ENCODE measurements around the gene CACTIN.

Gene CACTIN

DNA sequence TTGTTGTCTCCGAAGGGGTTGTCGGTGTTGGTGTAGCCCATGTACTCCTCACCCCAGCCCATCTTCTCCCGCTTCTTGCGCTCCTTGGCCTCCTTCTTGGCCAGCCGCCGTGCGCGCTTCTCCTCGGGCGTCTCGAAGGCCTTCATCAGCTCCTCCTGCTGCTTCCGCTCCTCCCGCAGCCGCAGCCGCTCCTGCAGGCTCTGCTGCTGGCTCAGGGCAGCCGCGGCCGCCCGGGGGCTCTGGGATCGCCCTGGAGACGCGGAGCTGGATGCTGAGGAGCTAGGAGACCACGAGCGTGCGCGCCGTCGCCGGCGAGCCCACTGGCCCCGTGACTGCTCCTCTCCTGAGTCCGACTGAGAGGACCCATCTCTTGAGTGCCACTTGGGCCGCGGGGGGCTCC lies 2.9 kb downstream of the CACTIN start:
- no peak for DNase-seq

DNA sequence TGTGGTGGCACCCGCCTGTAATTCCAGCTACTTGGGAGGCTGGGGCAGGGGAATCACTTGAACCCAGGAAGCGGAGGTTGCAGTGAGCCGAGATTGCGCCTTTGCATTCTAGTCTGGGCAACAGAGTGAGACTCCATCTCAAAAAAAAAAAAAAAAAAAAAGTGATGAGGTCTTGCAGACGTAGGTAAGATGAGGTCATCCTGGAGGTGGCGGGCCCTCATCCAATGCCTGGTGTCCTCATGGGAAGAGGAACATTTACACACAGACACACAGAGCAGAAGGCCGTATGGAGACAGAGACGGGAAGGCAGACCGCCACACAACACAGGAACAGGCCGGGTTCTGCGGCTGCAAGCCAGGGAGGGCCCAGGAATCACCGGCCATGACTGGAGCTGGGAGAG lies 4.4 kb downstream of the CACTIN start:
- no peak for DNase-seq

DNA sequence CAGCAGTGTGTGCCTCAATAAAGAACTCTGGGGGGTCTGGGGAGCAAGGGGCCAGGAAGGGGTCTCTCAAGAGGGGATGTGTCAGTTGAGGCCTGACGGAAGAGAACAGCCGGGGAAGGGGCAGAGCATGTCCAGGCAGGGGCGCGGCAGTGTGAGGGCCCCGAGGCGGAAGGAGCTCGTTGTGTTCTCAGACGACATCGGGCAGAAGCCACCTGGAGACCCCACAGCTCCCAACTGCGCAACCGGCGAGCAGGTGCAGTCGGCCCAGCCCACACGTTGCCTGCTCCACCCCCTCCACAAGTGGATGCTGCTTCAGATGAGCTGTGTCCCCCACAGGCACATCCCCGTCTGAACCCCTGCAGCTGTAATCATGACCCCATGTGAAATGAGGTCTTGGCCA lies 4.9 kb downstream of the CACTIN start:
- DNase-seq: no peak

DNA sequence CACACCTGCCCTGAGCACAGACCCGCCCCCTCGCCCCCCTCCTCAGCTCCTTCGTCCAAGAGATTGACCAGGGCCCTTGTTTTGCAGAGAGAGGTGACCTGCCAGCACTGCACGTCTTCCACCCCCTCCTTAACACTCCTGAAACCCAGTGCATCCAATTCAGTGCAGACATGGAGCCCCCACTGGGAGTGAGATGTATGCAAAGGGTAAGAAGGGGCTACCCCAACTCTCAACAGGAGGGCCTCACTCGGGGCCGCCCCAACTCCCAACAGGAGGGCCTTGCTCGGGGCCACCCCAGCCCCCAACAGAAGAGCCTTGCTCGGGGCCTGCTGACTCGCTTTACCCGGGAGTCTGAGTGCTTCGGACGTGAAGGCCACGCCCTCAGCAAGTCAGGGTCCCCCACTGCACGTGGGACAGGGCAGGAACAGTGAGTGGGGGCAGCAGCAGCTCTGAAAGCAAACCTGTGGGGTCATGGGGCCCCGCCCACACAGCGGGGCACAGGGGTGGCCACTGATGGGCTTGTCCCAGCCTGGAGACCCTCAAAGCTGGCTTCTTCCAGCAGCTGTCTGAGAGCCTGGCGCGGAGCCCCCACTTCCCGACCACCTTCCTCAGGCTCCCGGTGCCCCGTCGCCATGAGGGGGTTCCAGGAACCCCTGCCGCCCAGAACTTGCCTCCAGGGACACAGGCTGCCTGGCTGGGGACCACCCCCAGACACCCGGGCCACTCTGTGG lies 5.6 kb downstream of the CACTIN start:
- no peak for DNase-seq

DNA sequence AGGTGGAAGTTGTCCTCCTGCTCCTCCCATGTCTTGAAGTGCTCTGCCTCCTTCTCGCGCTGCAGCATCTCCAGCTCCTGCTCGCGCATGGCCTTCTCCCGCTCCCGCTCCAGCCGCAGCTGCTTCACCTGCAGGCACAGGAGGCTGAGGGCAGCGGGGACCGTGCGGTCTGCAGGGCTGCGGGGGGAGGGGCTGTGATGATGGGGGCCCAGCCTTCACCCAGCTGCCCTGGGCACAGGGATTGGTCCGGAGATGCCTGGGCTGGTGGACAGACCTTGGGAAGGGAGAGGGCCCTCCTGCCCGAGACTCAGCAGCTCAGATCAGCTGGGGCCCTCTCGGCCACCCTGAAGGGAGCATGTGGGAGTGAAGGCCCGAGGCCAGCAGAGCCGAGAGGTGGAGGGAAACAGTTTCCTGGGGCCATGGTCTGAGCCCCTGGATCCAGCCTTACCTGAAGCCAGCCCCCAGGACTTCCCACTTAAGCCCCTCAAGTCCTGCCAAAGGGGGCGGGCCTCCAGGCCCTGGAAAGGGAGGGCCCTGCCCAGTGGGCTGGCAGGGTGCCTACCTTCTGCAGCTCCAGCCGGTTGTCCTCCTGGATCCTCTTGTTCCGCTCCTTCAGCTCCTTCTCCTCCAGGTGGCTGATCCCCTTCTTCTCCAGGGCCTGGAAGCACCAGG lies 6.3 kb downstream of the CACTIN start:
- no peak for DNase-seq

DNA sequence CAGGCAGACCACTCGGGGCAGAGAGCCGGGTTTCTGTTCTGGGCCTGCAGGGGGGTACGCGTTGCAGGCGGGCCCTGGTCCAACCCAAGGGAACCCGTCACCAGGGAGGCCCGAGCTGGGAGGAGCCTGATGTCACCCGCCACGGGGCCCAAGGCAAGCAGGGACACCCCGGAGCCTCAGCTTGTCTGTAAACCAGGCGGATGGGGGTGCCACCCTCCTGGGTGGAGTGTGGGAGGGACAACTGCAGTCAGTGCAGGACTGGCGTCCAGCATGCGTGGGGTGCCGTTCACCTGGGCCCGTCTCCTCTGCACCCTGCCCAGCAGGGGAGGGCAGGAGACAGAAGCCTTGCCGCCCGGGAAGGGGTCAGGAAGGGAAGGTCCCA lies 7.0 kb downstream of the CACTIN start:
- DNase-seq: no peak

DNA sequence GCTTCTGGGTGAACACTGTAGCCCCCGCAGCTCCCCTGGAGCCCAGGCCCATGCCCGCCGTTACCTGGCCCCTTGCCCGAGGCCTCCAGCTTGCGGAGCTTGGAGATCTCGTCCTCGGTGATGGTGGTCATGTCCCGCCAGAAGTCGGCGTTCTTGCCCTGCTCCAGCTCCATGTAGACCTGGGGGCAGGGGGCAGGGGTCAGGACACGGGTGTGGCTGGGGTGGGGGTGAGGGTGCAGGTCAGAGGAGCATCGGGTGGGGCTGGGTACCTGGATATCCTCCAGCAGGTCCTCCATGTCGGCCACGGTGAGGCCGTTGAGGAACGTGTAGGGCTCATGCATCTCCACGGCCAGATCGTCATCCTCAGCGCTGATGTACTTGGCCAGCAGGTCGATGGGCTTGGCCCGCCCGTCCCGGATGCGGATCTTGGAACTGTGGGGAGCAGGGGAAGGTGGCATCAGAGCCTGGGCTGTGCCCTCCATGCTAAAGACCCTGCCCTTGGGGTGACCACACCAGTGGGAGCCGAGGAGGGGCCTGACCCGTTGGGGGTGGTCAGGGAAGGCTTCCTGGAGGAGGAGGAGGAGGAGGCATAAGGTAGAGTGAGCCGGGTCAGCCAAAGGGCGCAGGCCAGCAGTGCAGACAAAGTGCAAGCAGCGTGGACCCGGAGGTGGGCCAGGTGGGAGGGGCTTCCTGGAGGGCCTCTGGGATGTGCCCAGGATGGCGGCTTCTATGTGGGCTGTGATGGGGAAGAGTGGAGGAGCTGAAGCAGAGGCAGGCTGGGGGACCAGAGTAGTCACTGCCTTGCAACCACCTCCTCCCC lies 7.6 kb downstream of the CACTIN start:
- no peak for DNase-seq

DNA sequence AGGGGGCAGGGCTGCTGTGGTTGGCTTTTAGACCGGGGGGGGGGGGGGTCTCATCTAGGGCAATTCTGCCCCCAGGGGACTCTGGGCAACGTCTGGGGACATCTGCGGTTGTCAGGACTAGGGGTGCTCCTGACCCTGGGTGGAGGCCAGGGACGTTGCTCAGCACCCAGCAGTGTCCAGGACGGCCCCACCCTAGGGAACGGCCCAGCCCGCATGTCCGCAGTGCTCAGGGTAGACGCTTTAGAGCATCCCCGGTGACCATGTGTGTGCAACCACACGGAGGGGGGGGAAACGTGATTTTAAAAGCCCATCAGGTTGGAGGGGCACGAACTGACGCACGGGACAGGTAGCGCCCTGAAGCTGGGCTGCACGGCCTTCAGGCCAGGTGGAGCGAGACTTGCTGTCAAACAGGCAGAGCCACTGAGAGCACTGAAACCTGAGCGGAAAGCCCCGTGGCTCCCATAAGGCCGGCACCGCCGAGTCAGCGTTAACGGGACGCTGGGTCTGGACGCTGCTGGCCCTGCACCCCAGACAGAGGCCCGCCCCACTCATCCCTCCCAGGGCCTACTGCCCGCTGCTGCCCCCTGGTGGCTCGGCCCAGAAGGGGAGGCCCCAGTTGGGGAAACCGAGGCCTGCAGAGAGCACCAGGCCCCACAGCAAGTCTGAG lies 8.3 kb downstream of the CACTIN start:
- peak; percentile 78 for DNase-seq

DNA sequence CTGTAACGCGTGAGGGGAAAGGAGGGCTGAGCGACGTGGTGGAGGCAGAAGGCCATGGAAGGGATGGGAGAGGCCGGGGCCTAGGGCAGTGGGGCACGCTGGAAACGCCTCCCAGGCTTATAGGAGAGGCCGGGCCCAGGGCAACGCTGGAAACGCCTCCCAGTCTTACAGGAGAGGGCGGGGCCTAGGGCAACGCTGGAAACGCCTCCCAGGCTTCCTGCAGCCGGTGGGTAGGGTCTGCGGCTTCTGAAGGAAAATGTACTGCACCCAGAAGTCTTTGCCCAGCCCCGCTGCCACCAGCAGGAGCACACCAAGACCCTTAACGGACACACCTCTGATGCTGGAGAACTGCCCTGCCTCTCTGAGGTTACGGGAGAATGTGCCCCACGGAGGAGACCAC lies 9.1 kb downstream of the CACTIN start:
- no peak for DNase-seq

DNA sequence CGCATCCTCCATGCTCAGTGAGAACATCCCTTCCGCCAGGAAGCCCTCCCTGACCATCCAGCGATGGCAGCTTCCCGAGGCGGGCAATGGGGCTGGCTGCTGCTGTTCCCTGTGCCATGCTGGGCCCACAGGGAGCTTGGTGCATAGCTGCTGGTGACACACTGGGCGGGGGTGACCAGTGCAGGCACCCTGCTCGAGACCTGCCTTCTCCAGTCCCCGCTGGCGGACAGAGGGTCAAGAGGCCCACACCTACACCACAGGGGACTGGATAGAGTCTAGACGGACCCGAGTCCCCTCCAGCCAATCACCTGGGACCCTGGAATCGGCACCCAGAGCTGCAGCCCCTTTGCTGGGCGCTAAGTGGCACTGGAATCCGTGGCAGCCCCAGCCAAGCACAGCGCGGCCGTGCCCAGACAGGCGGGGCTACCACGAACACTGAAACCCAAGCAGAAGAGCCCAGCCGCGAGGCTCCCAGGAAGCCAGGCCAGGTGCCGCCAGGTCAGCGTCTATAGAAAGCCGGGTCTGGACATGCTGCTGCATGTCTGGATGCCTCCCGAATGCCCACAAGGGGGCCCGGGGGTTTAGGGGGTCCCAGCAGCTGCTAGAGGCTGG lies 11.0 kb downstream of the CACTIN start:
- no peak for DNase-seq

DNA sequence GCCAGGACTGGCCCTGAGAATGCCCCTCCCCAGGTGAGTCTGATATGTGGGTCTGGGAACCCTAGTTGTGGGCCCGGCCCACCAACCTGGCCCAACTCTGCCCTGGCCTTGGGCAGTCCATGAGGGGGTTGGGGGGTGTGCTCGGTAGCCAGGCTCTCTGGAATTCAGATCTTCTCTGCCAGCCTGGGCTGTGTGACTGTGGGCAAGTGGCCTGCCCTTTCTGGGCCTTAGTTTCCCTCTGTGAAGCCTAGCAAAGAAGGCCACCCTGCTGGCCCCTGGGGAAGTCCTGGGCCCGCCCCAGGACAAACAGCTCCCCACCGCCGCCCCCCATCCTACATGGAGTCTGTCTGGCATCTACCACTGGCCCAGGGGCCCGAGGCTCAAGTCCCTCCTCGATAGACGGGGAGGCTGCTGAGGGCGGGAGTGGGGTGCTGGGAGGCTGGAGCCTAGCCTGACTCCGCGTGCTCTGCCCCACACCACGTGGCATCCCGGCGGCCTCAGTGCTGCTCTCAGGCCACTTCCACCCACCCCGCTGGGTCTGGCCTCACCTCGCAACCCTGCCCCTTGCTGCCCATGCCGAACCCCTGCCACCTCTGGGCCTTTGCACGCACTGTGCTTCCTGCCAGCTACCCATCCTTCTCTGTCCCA lies 11.6 kb downstream of the CACTIN start:
- DNase-seq: no peak

DNA sequence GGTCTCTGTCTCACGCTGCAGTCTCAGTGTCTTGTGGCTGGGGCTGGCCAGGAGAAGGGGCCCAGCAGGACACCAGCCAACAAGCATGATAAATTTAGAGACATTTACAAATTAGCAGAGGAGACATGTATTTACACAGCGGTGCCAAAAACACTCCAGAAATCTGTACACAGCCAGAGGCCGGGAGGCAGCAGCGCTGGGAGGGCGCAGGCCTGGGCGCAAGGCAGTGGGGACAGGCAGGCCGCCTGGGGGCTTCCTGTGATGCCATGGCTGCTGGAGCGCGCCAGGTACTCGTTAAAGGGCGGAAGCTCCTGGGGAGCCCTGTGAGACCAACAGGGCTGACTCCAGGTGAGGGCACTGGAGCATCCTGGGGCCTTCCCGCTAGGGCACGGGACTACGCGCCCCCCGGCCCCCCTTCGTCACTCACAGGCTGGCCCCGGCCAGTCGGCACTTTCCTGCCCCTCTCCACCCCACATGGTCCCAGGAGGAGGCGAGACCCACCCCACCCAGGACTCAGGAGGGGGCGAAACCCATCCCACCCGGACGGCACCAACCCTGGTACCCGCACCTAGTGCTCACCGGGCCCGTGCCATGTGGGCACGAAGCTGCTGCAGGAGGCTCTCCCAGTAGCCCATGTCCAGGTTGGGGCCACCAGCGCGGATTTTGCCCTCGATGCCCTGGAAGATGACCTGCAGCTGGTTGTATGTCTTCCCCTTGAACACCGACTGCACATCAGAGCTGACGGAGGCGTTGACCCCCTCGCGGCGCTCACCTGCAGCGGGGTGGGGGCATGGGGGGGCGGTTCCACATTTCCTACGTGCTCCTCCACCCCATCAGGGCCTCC lies 12.6 kb downstream of the CACTIN start:
- DNase-seq: no peak

DNA sequence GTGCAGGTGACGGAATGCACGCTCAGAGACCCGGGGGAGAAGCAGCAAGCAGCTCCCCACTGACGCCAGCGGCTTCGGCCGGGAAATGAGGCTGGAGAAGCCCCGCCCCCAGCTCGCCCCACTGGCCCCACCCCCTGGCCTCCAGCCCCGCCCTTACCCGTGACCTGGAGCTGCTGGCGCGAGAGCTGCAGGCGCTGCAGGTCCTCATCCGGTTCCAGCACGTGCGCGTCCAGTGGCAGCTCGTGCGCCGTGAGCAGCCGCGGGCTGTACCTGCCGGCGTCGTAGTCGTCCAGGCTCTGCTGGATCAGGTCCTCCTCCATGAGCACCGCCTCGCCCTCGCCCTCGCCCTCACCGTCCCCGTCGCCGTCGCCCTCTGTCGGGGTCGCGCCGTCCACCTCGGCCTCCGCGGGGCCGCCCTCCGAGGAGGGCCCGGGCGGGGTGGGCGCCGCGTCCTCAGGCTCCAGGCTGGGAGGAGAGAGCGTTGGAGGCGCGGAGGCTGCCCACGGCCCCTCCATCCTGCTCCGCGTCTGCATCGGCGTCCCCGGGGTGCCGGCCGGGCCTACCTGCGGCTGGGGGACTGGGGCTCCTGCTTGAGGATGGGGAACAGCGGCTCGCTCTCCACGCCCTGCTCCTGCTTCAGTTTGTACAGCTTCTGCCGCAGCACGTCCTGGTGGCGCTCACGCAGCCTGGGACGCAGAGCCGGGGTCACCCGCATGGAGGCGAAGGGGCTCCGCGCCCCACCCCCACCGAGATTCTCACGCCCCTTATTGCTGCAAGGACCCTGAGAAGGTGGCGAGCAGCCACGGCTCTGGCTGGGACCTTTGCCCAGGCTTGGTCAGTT lies 13.5 kb downstream of the CACTIN start:
- DNase-seq: no peak

DNA sequence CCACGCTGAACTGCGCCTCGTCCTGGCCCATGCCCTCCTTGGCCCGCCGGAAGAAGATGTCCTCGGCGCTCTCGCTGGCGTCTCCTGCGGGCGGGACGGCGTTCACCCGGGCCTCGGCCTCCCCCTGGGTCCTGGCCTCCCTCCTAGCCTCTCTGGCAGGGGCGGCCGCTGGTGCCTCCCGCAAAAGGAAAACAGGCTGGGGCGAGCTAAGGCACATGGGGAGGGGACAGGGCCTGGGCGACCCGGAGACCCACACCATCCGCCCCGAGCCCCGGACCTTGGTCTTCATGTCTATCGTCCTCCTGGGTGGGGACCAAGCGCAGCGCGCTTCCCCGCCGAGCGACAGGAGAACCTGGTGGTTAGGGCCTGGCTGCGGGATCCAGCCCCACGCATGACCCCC lies 14.3 kb downstream of the CACTIN start:
- DNase-seq: no peak

DNA sequence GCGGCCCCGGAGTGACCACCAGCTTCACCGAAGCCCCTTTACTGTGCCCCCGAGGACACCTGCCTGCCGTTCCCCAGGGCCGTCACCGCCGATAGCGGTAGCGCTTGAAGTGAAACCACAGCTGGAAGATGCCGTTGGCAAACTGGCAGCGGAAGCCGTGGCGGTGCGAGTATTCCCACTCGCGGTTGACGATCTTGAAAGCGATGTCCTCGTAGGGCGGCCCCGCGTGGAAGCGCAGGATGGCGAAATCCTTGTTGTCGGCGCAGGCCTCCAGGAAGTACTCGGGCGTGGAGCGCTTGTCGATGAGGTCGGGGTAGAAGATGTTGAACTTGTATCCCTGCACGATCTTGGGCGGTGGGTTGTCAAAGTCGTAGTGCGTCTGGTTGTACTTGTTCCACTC lies 14.7 kb downstream of the CACTIN start:
- no peak for DNase-seq

DNA sequence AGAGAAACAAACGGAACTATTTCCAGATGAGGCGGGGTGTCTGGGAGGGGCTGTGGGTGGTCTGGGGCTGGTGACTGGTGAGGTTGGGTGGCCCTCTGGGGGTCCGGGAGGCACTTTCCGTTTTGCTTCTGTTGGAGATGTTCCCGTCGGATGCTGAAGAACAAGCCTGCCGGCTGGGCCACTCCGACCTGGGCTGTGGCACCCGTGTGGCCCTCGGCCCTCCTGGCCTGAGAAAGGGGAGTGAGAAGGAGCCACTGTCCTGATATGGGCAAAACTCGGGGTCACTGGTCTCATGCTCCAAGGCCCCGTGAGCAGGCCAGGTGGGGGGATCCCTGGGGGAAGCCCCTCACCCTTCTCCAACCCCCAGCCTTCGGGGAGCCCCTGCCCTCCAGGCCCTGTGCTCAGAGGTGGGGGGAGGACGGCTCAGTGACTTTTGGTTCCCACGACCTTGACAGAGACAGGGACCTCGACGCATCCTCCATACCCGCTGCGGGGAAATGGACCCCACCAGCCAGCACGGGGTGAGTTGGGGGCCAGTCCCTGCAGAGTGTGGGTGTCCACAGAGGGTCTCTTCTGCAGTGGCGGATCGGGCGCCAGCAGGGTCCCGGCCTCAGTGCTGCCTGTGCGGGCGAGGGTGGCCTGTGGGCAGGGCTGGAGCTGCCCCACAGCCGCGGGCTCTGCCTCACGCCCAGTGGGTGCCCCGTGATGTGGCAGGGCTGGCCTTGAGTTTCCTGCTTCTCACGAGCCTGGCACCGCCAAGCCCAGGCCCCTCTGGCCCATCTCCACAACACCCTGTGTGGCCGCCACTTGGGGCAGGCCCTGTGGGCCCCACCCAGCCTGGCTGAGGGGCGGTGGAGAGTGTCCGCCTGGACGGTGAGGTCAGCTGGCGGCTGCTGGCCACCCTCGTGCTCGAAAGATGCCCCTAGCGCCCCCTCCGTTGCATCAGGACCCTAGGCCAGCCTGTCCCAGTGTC lies 15.6 kb downstream of the CACTIN start:
- no peak for DNase-seq

DNA sequence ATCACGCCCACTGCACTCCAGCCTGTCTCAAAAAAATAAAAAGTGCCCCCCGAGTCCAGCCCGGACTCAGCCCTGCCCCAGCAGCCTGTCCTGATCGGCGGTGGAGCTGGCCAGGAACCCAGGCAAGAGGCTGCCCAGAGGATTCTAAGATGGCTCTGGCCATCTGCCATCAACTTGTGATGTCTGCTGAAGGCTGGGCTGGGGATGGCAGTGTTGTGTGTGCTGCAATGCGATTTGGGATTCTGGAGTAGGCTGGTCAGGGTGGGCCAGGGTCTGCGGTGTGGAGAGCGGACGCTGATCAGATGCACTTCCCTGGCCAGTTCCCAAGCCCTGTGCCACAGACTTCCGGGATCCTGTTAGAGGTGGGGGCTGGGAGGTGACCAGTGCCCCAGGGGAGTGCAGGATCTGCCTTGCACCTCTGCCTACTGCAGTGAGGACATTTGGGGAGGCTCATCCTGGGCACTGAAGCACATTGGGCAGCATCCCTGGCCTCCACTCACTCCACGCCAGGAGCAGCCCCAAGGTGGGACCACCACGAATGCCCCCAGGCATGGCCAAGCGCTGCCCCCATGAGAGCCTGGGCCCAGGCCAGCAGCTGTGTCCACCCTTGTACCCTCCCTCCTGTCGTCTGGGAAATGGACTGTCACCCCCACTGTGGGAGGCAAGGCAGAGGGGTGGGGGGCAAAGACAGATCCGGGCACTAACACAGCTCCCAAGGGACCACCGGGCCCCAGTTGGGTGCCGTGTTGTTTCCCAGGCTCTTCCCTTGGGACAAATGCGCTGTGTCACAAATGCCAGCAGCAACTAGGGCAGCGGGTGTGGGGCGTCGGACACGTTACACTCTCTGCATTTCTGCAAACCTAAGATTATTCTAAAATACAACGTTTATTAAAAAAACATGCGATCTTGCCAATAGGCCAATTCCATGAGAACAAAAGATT lies 16.5 kb downstream of the CACTIN start:
- DNase-seq: peak; percentile 29

DNA sequence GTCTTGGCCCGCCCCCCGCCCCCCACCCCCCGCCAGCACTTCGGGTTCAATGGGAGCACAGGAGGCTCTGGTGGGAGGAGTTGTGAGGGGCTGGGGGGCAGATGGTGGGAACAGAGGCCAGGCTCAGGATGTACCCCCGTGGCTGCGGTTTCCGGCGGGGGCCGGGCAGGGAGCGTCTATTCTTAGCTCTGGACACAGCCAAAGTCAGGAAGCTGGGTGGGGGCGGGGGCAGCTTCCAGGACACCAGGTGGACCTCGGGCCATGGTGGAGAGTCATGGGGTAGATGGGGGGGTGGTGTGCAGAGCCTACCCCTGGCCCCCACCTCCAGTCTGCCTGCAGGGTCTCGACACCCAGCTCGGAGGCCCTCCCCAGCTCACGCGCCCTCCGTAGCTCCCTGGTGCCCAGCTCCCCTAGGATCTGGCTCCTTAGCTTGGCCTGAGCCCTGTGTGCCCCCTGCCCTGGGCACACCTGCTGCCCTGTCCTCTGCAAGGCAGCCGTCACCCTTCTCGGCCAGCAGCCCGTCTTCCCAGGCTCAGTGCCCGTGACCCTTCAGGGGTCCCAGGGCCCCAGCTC lies 17.8 kb downstream of the CACTIN start:
- DNase-seq: peak; percentile 53
